HEK293 (cell line): ENCODE measurements around the gene CCDC112.

Experiments used
- CTCF ChIA-PET: fragments of 350-600 bp; formaldehyde crosslinking; extraction: SDS; loops from one replicate; lab custom pipeline; 2021; ENCODE audit warnings: antibody characterized with exemption; lab: Yijun Ruan, JAX
- POLR2A ChIA-PET: fragments of 300-600 bp; formaldehyde crosslinking; extraction: SDS; loops from one replicate; lab custom pipeline; 2020; ENCODE audit warnings: antibody characterized with exemption, inconsistent platforms; lab: Yijun Ruan, JAX
- H3K27ac ChIP-seq: fragments of 200-500 bp; sonication (Bioruptor generic); 2 replicates; pipeline ENCODE4 v1.5.1; 2014; ENCODE audit warnings: low read depth, low read length, control low read depth, inconsistent platforms; ENCODE audit errors: extremely low read depth
- H3K36me3 ChIP-seq, 2 experiments: fragments of 200-500 bp in 1 of 2; sonication (Bioruptor generic) in 1 of 2; 1 replicate in 1 of 2; 2 replicates in 1 of 2; pipeline ENCODE4 v1.5.1; 2014 to 2017; ENCODE audit warnings: inconsistent platforms in 2 of 2, low read length in 2 of 2; ENCODE audit not compliant: control insufficient read depth in 2 of 2, insufficient read depth in 1 of 2
- H3K4me1 ChIP-seq: fragments of 200-500 bp; sonication (Bioruptor generic); 2 replicates; pipeline ENCODE4 v1.5.1; 2014; ENCODE audit warnings: mild to moderate bottlenecking, low read length, inconsistent platforms; ENCODE audit not compliant: control insufficient read depth, insufficient read depth
- H3K4me3 ChIP-seq: 2 replicates; pipeline ENCODE4 v1.5.1; 2011; ENCODE audit warnings: low read depth, mild to moderate bottlenecking, control low read depth, low read length, moderate library complexity
- H3K9me3 ChIP-seq: fragments of 200-500 bp; sonication (Bioruptor generic); 2 replicates; pipeline ENCODE4 v1.5.1; 2014; ENCODE audit warnings: low read depth, low read length, inconsistent platforms; ENCODE audit not compliant: control insufficient read depth, insufficient read depth
- GLI2 ChIP-seq: fragments of 450-650 bp; formaldehyde crosslinking; IDR thresholded peaks from 2 replicates; pipeline ENCODE4; 2017; ENCODE audit warnings: missing biosample characterization, missing genetic modification characterization, low read depth, borderline replicate concordance
- YY2 ChIP-seq: fragments of 450-650 bp; formaldehyde crosslinking; IDR thresholded peaks from 2 replicates; pipeline ENCODE4 v1.5.1; 2016; ENCODE audit warnings: missing biosample characterization, missing genetic modification characterization
- ZBTB21 ChIP-seq: fragments of 450-650 bp; formaldehyde crosslinking; IDR thresholded peaks from 2 replicates; pipeline ENCODE4 v1.5.1; 2017; ENCODE audit warnings: missing biosample characterization, missing genetic modification characterization
- ZNF10 ChIP-seq: fragments of 450-650 bp; formaldehyde crosslinking; IDR thresholded peaks from 2 replicates; pipeline ENCODE4 v1.5.1; 2017; ENCODE audit warnings: missing biosample characterization, missing genetic modification characterization
- ZNF146 ChIP-seq: fragments of 450-650 bp; formaldehyde crosslinking; IDR thresholded peaks from 2 replicates; pipeline ENCODE4 v1.5.1; 2016; ENCODE audit warnings: missing biosample characterization, missing genetic modification characterization
- ZNF19 ChIP-seq: fragments of 450-650 bp; formaldehyde crosslinking; IDR thresholded peaks from 2 replicates; pipeline ENCODE4; 2016; ENCODE audit warnings: missing biosample characterization, missing genetic modification characterization, low read depth
- ZNF2 ChIP-seq: fragments of 450-650 bp; formaldehyde crosslinking; IDR thresholded peaks from 2 replicates; pipeline ENCODE4 v1.5.1; 2016; ENCODE audit warnings: missing biosample characterization, missing genetic modification characterization
- ZNF335 ChIP-seq: fragments of 450-650 bp; formaldehyde crosslinking; conservative IDR thresholded peaks from 2 replicates; pipeline ENCODE4 v1.5.1; 2016; ENCODE audit warnings: missing biosample characterization, missing genetic modification characterization
- ZNF37A ChIP-seq: fragments of 450-650 bp; IDR thresholded peaks from 2 replicates; pipeline ENCODE4 v1.5.1; 2018; ENCODE audit warnings: missing biosample characterization, missing genetic modification characterization
- ZNF404 ChIP-seq: fragments of 450-650 bp; formaldehyde crosslinking; IDR thresholded peaks from 2 replicates; pipeline ENCODE4 v1.5.1; 2017; ENCODE audit warnings: missing biosample characterization, missing genetic modification characterization
- ZNF664 ChIP-seq: fragments of 450-650 bp; formaldehyde crosslinking; IDR thresholded peaks from 2 replicates; pipeline ENCODE4 v1.5.1; 2016; ENCODE audit warnings: missing biosample characterization, missing genetic modification characterization
- ZNF677 ChIP-seq: fragments of 450-650 bp; IDR thresholded peaks from 2 replicates; pipeline ENCODE4 v1.5.0; 2018; ENCODE audit warnings: missing biosample characterization, mild to moderate bottlenecking, missing genetic modification characterization, moderate library complexity
- ZNF76 ChIP-seq: fragments of 450-650 bp; formaldehyde crosslinking; IDR thresholded peaks from 2 replicates; pipeline ENCODE4; 2016; ENCODE audit warnings: low read depth, missing biosample characterization, missing genetic modification characterization, borderline replicate concordance
- TF ChIP-seq, protein P1 (sequence below): fragments of 450-650 bp; IDR thresholded peaks from 2 replicates; pipeline ENCODE4 v1.5.1; 2018; ENCODE audit warnings: missing biosample characterization, mild to moderate bottlenecking, missing genetic modification characterization
- TF ChIP-seq, protein P2 (sequence below): fragments of 450-650 bp; formaldehyde crosslinking; IDR thresholded peaks from 2 replicates; pipeline ENCODE4 v1.5.1; 2016; ENCODE audit warnings: missing biosample characterization, missing genetic modification characterization
- TF ChIP-seq, protein P3 (sequence below): fragments of 450-650 bp; IDR thresholded peaks from 2 replicates; pipeline ENCODE4 v1.5.1; 2018; ENCODE audit warnings: missing biosample characterization, missing genetic modification characterization
- TF ChIP-seq, protein P4 (sequence below): fragments of 450-650 bp; formaldehyde crosslinking; IDR thresholded peaks from 2 replicates; pipeline ENCODE4 v1.5.1; 2016; ENCODE audit warnings: missing biosample characterization, missing genetic modification characterization, borderline replicate concordance
- TF ChIP-seq, protein P5 (sequence below): fragments of 450-650 bp; formaldehyde crosslinking; IDR thresholded peaks from 2 replicates; pipeline ENCODE4 v1.5.1; 2016; ENCODE audit warnings: missing biosample characterization, missing genetic modification characterization

The CCDC112 gene

DNA sequence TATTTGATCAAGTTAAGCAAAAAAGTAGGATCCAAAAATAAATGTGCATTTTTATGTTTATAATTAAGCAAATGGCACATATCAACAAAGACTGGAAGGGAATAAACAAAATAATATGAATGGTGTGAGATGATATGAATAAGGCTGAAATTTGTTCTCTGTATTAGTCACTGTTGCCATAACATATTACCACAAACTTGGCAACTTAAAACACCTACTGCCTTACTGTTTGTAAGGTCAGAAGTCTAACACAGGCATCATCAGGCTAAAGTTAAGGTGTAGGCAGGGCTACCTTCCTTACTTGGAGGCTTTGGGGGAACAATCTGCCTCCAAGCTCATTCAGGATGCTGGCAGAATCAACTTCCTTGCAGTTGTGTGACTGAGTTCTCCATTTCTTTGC is 53.0 kb downstream of the CCDC112 start (continued):
- TF ChIP-seq, protein P1, sequence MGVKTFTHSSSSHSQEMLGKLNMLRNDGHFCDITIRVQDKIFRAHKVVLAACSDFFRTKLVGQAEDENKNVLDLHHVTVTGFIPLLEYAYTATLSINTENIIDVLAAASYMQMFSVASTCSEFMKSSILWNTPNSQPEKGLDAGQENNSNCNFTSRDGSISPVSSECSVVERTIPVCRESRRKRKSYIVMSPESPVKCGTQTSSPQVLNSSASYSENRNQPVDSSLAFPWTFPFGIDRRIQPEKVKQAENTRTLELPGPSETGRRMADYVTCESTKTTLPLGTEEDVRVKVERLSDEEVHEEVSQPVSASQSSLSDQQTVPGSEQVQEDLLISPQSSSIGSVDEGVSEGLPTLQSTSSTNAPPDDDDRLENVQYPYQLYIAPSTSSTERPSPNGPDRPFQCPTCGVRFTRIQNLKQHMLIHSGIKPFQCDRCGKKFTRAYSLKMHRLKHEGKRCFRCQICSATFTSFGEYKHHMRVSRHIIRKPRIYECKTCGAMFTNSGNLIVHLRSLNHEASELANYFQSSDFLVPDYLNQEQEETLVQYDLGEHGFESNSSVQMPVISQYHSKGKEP (tag by site-specific recombination) = no peak
- no peak for TF ChIP-seq ZBTB21 (tag by site-specific recombination)
- TF ChIP-seq ZNF10 (tag by site-specific recombination) = no peak
- TF ChIP-seq ZNF677 = no peak

DNA sequence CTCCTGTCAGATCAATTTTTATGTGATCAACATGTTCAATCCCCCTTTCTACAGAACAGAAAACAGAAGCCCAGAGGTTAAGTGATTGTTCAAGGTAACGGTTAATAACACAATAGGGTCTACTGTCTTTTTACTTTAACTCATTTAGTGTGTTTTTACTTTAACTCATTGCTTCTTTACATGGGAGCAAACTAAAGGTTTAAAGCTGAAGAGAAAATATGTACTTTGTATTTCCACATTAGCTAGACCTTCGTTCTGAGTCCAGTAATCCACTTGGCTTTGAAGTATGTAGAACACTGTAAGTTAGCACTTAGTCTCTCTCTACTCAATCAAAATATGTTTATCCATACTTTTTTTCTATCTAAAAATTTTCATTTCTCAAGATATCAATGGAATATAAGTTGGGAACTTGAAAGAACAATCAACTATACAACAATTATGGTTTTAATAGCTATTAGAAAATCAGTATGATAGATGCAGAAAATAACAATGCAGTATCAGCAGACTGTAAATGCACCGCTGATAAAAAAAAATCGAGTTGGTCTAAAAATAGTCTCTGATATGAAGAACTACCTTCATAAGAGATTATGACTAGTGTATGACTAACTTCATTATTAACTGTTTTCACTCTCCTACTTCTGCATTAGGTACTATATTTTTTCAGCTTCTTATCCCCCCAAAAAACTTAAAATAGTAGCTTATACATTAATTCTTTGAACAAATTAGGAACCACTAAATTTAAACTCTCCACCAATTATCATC is 54.4 kb downstream of the CCDC112 start:
- CTCF ChIA-PET = interaction anchor here (7.8 kb wide), 1 partner anchor 145 kb away, joined by 74 read pairs; no protein-coding TSS in a partner anchor

DNA sequence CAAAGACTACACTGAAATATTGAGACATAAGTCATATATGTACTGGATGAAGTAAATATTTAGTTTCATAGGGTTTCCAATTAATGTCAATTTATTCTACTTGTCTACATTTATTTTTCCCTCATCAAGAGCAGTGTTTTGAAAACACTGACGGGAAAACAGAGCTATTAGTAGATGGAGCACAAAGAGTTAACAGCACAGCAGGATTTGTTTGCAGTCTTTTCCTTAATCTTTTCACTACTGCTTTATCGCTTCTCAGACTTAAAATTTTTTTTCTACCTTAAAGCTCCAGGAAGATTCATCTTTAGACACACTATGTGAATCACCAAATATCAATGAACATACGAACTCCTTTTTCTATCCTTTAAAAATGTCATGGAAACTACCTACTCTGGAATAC is 59.4 kb downstream of the CCDC112 start:
- ChIA-PET POLR2A (no interaction called here), CTCF (no interaction called here)
- Histone ChIP-seq H3K4me1 (no peaks in the 10 kb centered on the region), H3K9me3 (no peaks in the 10 kb centered on the region), H3K27ac (no peak overlapping the region), H3K36me3 (peaks cover 7 to 33% of the 10 kb centered on the region in 2 experiments), H3K4me3 (no peak overlapping the region)
- no peak for TF ChIP-seq ZNF37A (tag by site-specific recombination)
- TF ChIP-seq, protein P2, sequence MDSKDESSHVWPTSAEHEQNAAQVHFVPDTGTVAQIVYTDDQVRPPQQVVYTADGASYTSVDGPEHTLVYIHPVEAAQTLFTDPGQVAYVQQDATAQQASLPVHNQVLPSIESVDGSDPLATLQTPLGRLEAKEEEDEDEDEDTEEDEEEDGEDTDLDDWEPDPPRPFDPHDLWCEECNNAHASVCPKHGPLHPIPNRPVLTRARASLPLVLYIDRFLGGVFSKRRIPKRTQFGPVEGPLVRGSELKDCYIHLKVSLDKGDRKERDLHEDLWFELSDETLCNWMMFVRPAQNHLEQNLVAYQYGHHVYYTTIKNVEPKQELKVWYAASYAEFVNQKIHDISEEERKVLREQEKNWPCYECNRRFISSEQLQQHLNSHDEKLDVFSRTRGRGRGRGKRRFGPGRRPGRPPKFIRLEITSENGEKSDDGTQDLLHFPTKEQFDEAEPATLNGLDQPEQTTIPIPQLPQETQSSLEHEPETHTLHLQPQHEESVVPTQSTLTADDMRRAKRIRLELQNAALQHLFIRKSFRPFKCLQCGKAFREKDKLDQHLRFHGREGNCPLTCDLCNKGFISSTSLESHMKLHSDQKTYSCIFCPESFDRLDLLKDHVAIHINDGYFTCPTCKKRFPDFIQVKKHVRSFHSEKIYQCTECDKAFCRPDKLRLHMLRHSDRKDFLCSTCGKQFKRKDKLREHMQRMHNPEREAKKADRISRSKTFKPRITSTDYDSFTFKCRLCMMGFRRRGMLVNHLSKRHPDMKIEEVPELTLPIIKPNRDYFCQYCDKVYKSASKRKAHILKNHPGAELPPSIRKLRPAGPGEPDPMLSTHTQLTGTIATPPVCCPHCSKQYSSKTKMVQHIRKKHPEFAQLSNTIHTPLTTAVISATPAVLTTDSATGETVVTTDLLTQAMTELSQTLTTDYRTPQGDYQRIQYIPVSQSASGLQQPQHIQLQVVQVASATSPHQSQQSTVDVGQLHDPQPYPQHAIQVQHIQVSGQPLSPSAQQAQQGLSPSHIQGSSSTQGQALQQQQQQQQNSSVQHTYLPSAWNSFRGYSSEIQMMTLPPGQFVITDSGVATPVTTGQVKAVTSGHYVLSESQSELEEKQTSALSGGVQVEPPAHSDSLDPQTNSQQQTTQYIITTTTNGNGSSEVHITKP = no peak
- TF ChIP-seq, protein P3, sequence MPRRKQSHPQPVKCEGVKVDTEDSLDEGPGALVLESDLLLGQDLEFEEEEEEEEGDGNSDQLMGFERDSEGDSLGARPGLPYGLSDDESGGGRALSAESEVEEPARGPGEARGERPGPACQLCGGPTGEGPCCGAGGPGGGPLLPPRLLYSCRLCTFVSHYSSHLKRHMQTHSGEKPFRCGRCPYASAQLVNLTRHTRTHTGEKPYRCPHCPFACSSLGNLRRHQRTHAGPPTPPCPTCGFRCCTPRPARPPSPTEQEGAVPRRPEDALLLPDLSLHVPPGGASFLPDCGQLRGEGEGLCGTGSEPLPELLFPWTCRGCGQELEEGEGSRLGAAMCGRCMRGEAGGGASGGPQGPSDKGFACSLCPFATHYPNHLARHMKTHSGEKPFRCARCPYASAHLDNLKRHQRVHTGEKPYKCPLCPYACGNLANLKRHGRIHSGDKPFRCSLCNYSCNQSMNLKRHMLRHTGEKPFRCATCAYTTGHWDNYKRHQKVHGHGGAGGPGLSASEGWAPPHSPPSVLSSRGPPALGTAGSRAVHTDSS = no peak
- TF ChIP-seq, protein P4, sequence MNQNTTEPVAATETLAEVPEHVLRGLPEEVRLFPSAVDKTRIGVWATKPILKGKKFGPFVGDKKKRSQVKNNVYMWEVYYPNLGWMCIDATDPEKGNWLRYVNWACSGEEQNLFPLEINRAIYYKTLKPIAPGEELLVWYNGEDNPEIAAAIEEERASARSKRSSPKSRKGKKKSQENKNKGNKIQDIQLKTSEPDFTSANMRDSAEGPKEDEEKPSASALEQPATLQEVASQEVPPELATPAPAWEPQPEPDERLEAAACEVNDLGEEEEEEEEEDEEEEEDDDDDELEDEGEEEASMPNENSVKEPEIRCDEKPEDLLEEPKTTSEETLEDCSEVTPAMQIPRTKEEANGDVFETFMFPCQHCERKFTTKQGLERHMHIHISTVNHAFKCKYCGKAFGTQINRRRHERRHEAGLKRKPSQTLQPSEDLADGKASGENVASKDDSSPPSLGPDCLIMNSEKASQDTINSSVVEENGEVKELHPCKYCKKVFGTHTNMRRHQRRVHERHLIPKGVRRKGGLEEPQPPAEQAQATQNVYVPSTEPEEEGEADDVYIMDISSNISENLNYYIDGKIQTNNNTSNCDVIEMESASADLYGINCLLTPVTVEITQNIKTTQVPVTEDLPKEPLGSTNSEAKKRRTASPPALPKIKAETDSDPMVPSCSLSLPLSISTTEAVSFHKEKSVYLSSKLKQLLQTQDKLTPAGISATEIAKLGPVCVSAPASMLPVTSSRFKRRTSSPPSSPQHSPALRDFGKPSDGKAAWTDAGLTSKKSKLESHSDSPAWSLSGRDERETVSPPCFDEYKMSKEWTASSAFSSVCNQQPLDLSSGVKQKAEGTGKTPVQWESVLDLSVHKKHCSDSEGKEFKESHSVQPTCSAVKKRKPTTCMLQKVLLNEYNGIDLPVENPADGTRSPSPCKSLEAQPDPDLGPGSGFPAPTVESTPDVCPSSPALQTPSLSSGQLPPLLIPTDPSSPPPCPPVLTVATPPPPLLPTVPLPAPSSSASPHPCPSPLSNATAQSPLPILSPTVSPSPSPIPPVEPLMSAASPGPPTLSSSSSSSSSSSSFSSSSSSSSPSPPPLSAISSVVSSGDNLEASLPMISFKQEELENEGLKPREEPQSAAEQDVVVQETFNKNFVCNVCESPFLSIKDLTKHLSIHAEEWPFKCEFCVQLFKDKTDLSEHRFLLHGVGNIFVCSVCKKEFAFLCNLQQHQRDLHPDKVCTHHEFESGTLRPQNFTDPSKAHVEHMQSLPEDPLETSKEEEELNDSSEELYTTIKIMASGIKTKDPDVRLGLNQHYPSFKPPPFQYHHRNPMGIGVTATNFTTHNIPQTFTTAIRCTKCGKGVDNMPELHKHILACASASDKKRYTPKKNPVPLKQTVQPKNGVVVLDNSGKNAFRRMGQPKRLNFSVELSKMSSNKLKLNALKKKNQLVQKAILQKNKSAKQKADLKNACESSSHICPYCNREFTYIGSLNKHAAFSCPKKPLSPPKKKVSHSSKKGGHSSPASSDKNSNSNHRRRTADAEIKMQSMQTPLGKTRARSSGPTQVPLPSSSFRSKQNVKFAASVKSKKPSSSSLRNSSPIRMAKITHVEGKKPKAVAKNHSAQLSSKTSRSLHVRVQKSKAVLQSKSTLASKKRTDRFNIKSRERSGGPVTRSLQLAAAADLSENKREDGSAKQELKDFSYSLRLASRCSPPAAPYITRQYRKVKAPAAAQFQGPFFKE (tag by site-specific recombination) = no peak
- TF ChIP-seq ZNF335 = no peak

More for the DNA sequence above, 54.4 kb downstream of the CCDC112 start:
- Histone ChIP-seq H3K9me3 (no peaks in the 10 kb centered on the region), H3K4me1 (no peaks in the 10 kb centered on the region), H3K4me3 (no peak overlapping the region), H3K27ac (no peak overlapping the region), H3K36me3 (peaks cover 7 to 30% of the 10 kb centered on the region in 2 experiments)
- TF ChIP-seq ZNF146 (tag by site-specific recombination) = no peak
- TF ChIP-seq ZNF76 (tag by site-specific recombination) = no peak
- TF ChIP-seq YY2 = no peak
- TF ChIP-seq ZNF2 = no peak
- TF ChIP-seq ZNF664 (tag by site-specific recombination) = no peak
- no peak for TF ChIP-seq ZNF19 (tag by site-specific recombination)
- no peak for TF ChIP-seq ZNF404 (tag by site-specific recombination)
- TF ChIP-seq, protein P5, sequence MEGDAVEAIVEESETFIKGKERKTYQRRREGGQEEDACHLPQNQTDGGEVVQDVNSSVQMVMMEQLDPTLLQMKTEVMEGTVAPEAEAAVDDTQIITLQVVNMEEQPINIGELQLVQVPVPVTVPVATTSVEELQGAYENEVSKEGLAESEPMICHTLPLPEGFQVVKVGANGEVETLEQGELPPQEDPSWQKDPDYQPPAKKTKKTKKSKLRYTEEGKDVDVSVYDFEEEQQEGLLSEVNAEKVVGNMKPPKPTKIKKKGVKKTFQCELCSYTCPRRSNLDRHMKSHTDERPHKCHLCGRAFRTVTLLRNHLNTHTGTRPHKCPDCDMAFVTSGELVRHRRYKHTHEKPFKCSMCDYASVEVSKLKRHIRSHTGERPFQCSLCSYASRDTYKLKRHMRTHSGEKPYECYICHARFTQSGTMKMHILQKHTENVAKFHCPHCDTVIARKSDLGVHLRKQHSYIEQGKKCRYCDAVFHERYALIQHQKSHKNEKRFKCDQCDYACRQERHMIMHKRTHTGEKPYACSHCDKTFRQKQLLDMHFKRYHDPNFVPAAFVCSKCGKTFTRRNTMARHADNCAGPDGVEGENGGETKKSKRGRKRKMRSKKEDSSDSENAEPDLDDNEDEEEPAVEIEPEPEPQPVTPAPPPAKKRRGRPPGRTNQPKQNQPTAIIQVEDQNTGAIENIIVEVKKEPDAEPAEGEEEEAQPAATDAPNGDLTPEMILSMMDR = no peak
- TF ChIP-seq GLI2 (tag by site-specific recombination) = no peak
- POLR2A ChIA-PET = no interaction called here
